GM19397 (cell line): Measurements from ENCODE around the gene SLC3A2.

Experiments used
- ATAC-seq: cut with Tn5 transposase; IDR thresholded peaks from one replicate; pipeline ENCODE4 v1.9.1; 2021; ENCODE audit warnings: mild to moderate bottlenecking, moderate library complexity; ENCODE audit not compliant: unreplicated experiment

SLC3A2 gene

DNA sequence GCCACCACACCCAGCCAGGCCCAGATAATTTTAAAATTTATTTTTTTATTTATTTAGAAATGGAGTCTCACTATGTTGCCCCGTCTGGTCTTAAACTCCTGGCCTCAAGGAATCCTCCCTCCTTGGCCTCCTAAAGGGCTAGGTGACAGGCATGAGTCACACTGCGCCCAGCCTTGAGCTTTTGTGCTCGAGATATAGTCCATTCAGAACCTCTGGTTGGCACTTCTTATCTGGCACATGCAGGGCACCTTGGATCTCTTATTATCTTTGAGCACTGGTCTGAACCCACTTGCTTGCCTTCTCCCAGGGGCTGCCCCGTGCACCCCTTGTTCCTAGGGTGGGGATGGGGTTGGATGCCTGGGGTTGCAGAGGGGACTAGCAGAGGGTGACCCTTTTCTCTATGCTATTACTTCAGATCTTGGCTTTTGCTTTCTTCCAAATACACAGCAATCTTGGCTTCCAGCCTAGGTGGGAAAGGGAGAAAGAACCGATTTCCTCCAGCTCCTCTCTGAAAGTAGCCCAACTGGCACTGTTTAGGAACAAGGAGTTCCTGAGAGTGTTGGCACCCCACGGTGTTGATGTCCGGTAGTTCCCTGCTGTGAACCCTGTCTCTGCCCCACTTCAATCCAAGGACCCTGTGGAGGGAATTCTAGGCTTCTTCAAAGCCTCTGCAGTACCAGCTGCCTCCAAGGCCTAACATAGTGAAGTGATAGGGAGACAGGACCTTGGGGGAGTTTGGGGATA lies 1.3 kb upstream of the SLC3A2 start:
- no peak for ATAC-seq

GRCh38 chr11:62880231-62880802 lies 379 bp upstream of the SLC3A2 start:
- ATAC-seq: peak; percentile 6

DNA sequence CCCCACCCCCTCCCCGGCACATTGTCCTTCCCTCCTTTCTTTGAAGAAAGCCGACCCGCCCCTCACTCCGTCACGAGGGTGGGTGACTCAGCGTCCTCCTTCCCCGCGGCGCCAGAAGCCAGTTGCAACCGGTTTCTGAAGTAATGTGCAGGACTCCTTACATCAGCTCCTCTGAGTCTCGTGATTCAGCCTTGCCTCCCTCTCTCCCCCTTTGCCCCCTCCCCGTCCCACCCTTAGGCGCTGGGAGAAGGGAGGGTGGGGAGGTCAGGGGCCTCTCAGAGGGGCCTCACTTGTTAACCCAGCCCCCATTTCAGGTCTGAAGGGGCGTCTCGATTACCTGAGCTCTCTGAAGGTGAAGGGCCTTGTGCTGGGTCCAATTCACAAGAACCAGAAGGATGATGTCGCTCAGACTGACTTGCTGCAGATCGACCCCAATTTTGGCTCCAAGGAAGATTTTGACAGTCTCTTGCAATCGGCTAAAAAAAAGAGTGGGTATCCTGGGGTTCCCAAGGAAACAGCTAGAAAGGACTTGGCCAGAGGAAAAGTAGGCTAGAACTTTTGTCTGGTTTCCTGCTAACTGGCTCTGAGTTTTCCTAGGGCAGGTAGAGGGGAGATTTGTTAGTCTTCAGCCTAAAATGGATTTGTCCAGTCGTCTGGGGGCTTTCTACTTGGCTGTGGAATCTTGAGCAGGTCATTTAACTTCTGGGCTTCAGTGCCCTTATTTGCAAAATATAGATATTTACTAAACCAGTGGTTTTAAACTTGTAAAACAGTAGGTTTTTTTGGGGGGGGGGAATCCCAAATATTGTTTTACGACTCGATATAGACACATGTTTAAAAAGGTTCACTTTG lies 1.1 kb downstream of the SLC3A2 start:
- ATAC-seq: peak; percentile 35

DNA sequence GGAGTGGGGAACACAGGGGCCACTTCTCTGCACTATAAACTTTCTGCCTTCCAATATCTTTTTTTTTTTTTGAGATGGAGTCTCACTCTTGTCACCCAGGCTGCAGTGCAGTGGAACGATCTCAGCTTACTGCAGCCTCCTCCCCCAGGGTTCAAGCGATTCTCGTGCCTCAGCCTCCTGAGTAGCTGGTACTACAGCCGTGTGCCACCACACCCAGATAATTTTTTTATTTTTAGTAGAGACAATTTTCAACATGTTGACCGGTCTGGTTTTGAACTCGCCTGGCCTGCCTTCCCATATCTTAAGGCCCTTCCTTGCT lies 1.7 kb downstream of the SLC3A2 start:
- no peak for ATAC-seq

DNA sequence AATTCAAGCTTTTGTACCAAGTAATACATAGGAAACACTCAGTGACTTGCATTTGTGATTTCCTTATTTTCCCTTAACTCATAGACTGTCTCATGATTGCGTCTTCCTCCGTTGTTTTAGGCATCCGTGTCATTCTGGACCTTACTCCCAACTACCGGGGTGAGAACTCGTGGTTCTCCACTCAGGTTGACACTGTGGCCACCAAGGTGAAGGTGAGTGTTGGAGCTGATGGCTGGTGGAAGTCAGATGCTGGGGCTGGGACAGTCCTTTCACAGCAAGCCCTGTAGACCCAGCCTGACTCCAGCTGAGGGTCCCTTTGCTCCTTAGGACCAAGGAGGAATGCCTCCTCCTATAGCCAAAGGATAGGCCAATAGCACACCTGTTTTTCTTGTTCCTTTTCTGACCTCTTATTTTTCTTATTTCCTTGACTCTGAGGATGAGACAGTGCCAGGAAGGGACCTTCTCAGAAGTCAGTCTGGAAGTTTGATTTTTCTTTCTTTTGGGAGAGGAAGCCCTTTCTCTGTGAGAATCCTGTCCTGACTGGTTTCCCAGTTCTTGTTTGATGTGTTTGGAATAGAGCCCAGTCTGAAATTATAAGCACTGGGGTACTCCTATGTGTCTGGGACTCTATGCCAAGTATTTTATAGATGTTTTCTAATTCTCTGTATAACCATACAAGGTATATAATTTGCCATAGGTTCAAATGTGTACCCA lies 2.2 kb downstream of the SLC3A2 start:
- no peak for ATAC-seq

DNA sequence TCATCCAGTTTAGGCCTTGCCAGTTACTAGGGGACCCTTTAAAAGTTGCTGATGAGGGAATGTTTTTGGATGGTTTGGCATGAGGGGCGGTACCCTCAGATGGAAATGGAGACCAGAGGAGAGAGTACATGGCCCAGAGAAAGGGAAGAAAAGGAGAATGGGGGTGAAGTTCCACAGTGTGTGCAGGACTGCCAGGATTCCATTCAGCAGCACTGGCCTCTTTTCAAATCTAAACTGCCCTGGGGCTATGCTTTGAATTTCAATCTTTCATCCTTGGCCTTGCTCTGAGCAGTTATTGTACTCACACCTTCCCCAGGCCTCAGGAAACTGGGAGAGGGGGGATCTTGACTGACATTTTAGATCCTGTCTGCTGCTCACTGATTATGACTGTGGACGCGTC lies 3.0 kb downstream of the SLC3A2 start:
- no peak for ATAC-seq

DNA sequence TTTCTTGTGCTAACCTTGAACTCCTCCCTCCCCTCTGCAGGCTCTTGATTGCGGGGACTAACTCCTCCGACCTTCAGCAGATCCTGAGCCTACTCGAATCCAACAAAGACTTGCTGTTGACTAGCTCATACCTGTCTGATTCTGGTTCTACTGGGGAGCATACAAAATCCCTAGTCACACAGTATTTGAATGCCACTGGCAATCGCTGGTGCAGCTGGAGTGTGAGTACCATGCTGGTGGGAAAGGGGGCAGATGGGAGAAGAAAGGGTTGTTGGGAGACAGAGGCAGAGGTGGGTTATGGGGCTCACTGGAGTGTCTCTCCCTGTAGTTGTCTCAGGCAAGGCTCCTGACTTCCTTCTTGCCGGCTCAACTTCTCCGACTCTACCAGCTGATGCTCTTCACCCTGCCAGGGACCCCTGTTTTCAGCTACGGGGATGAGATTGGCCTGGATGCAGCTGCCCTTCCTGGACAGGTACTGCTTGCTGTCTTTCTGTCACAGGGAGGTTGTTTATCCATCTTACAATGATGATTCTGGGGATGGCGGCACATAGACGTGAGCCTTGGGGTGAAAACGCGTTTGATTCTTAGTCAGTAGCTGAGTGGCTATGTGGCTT lies 4.5 kb downstream of the SLC3A2 start:
- no peak for ATAC-seq

DNA sequence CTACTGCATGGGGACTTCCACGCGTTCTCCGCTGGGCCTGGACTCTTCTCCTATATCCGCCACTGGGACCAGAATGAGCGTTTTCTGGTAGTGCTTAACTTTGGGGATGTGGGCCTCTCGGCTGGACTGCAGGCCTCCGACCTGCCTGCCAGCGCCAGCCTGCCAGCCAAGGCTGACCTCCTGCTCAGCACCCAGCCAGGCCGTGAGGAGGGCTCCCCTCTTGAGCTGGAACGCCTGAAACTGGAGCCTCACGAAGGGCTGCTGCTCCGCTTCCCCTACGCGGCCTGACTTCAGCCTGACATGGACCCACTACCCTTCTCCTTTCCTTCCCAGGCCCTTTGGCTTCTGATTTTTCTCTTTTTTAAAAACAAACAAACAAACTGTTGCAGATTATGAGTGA lies 7.7 kb downstream of the SLC3A2 start:
- ATAC-seq: no peak

- no peak for ATAC-seq
Measured at GRCh38 chr11:62889126-62889483, 8.4 kb downstream of the SLC3A2 start.

DNA sequence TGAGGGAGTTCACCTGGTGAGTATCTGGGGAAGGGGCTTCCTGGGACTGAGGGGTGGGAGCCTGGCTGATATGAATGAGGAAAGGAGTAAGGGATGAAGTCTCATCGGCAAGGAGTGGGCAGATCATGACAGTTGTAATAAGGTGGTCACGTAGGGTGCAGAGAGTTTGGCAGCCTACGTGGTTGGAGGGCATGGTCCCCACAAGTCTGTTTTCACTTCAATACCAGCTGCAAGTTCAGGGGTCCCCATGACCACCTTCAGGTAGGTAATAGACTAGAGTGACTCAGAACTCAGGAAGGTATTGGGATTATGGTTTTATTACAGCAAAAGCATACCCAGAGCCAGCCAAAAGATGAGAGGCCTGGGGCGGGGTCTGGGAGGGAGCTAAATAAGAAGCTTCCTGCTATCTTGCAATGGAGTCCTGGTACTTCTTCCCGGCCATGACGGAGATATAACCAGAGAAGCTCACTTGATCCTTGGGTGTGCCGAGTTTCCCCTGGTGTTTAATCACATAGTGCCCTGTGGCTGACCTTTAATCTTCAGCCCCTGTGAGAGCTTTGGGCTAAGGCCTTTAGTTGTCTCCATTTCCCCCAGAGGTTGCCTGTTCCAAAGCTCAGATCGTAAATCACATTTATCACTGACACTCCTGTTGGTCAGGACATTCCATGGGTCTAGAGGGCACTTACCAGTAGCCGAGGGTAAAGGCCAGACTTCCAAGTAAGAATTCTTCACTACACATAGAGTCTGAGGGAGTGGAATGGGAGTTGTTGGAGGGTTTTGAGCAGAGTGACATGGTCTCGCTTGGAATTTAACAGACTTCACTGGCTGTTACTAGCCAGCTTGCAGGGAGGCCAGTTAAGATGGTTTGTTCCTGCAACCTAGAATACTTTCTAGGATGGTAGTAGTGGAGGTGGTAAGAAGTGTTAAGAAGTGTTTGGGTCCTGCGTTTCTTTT lies 9.1 kb downstream of the SLC3A2 start:
- no peak for ATAC-seq

DNA sequence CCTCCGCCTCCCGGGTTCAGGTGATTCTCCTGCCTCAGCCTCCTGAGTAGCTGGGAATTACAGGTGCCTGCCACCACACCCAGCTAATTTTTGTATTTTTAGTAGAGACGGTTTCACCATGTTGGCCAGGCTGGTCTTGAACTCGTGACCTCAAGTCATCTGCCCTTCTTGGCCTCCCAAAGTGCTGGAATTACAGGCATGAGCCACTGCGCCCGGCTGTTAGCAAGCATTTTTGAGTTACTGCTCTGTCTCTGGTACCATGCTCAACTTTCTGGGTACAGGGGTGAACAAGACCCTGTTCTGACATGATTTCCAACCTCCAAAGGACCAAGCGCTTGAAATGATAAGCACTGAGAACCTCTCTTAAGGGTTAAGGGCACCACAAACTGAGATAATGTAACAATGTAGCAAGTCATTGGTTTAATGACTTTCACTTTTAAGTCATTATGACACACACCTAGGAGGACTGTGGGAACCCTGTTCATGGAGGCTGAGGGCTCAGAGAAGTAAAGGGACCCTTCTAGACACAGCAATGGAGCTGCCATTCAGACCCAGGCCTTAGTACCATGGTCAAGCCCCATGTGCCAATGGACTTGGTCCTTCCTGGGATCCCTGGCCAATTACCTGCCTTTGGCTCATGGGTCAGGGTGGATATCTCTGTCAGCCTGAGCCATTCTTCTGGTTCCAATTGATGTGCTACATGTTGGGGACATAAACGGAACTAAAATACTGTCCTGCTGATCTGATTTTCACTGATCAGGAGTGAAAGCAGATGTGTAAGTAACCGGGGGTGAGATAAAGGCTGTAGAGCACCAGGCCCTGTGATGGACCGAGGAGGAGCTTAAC lies 11.6 kb downstream of the SLC3A2 start:
- ATAC-seq: no peak

GRCh38 chr11:62895501-62895900 lies 14.8 kb downstream of the SLC3A2 start:
- no peak for ATAC-seq

DNA sequence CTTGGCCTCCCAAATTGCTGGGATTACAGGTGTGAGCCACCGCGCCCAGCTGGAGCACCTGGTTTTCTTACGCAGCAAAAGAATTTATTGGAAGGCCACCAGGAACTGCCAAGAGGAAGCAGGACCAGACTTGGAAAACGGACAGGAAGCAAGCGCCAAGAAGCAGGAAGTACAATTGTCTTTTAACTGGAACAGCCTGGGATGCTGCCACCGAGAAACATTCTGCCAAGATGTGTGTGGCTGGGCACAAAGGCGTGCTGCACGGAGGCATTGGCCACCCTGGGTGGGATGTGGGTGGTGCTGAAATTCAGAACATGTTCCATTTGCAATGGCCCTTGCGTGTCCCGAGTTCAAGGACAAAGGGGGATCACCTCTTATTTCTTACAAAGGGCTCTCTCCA lies 15.4 kb downstream of the SLC3A2 start:
- no peak for ATAC-seq

DNA sequence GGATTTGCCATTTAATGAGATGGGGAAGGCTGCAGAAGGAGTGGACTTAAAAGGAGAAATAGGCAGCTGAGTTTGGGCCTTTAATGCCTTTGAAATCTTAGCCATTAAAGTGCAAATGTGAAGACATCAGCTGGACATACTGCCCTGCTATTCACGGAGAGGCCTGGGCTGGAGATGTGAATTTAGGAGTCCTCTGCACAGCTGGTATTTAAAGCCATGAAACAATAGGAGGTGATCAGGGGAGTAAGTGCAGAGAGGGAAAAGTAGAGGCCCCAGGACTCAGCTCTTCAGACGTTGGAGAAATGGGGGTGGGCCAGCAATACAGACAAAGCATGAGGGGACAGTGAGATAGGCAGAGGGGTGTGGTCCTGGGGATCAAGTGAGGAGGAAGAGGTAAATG lies 16.6 kb downstream of the SLC3A2 start:
- ATAC-seq: no peak

DNA sequence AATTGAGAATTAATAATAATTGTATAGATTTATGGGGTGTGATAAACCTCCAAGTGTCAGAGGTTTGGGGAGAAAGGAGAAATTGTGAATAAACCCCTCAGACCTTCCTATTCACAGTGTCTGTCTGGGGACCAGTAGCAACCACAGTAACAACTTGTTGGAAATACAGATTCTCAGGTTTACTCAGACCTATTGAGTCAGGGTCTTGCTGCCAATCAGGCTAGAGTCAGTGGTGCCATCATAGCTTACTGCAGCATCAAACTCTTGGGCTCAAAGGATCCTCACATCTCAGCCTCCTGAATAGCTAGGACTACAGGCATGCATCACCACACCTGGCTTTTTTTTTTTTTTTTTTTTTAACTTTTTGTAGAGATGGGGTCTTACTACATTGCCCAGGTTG lies 17.3 kb downstream of the SLC3A2 start:
- no peak for ATAC-seq

DNA sequence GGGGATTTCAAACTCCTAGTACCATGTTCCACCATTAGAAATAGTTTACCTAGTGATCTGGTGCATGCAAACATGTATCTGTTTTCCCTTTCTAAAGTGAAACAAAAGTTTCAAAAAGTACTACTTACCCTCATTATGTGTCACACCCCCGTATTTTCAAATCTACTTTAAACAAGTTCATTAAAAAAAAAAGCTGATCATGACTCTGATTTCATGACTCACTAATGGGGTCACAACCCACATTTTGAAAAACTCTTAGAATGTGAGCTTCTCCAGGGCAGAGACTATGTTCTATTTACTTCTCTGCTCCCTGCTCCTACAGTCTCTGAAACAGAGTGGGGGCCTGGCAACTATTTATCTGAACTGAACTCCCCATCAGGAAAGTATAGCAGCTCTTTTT lies 22.2 kb downstream of the SLC3A2 start:
- ATAC-seq: no peak

GRCh38 chr11:62905296-62905695 lies 24.6 kb downstream of the SLC3A2 start:
- no peak for ATAC-seq

GRCh38 chr11:62905927-62906531 lies 25.3 kb downstream of the SLC3A2 start:
- ATAC-seq: no peak
